HEK293 (cell line): Measurements from ENCODE around the gene MAPK12.

ENCODE experiments used
- CTCF ChIA-PET: fragments of 350-600 bp; formaldehyde crosslinking; extraction: SDS; loops from one replicate; lab custom pipeline; 2021; ENCODE audit warnings: antibody characterized with exemption; lab: Yijun Ruan, JAX
- POLR2A ChIA-PET: fragments of 300-600 bp; formaldehyde crosslinking; extraction: SDS; loops from one replicate; lab custom pipeline; 2020; ENCODE audit warnings: antibody characterized with exemption, inconsistent platforms; lab: Yijun Ruan, JAX
- H3K27ac ChIP-seq: fragments of 200-500 bp; sonication (Bioruptor generic); 2 replicates; pipeline ENCODE4 v1.5.1; 2014; ENCODE audit warnings: low read depth, low read length, control low read depth, inconsistent platforms; ENCODE audit errors: extremely low read depth
- H3K36me3 ChIP-seq, 2 experiments: fragments of 200-500 bp in 1 of 2; sonication (Bioruptor generic) in 1 of 2; 1 replicate in 1 of 2; 2 replicates in 1 of 2; pipeline ENCODE4 v1.5.1; 2014 to 2017; ENCODE audit warnings: inconsistent platforms in 2 of 2, low read length in 2 of 2; ENCODE audit not compliant: control insufficient read depth in 2 of 2, insufficient read depth in 1 of 2
- H3K4me1 ChIP-seq: fragments of 200-500 bp; sonication (Bioruptor generic); 2 replicates; pipeline ENCODE4 v1.5.1; 2014; ENCODE audit warnings: mild to moderate bottlenecking, low read length, inconsistent platforms; ENCODE audit not compliant: control insufficient read depth, insufficient read depth
- H3K4me3 ChIP-seq: 2 replicates; pipeline ENCODE4 v1.5.1; 2011; ENCODE audit warnings: low read depth, mild to moderate bottlenecking, control low read depth, low read length, moderate library complexity
- H3K9me3 ChIP-seq: fragments of 200-500 bp; sonication (Bioruptor generic); 2 replicates; pipeline ENCODE4 v1.5.1; 2014; ENCODE audit warnings: low read depth, low read length, inconsistent platforms; ENCODE audit not compliant: control insufficient read depth, insufficient read depth
- KLF16 ChIP-seq: fragments of 450-650 bp; formaldehyde crosslinking; IDR thresholded peaks from 2 replicates; pipeline ENCODE4 v1.5.1; 2017; ENCODE audit warnings: missing biosample characterization, missing genetic modification characterization
- MEIS1 ChIP-seq: sonication (generic); formaldehyde crosslinking; IDR thresholded peaks from 2 replicates; pipeline ENCODE4 v1.8.1; 2022; ENCODE audit warnings: missing genetic modification reagents, mild to moderate bottlenecking, borderline replicate concordance
- MYNN ChIP-seq: fragments of 450-650 bp; formaldehyde crosslinking; IDR thresholded peaks from 2 replicates; pipeline ENCODE4 v1.5.1; 2016; ENCODE audit warnings: missing biosample characterization, missing genetic modification characterization, borderline replicate concordance
- OVOL3 ChIP-seq: fragments of 450-650 bp; formaldehyde crosslinking; IDR thresholded peaks from 2 replicates; pipeline ENCODE4 v1.5.1; 2016; ENCODE audit warnings: missing biosample characterization, missing genetic modification characterization
- RBAK ChIP-seq: fragments of 450-650 bp; formaldehyde crosslinking; IDR thresholded peaks from 2 replicates; pipeline ENCODE4 v1.5.1; 2016; ENCODE audit warnings: missing biosample characterization, missing genetic modification characterization
- ZBTB1 ChIP-seq: fragments of 450-650 bp; formaldehyde crosslinking; IDR thresholded peaks from 2 replicates; pipeline ENCODE4 v1.5.1; 2016; ENCODE audit warnings: missing biosample characterization, missing genetic modification characterization
- ZBTB8A ChIP-seq: fragments of 450-650 bp; formaldehyde crosslinking; IDR thresholded peaks from 2 replicates; pipeline ENCODE4 v1.5.1; 2016; ENCODE audit warnings: missing biosample characterization, missing genetic modification characterization
- ZNF146 ChIP-seq: fragments of 450-650 bp; formaldehyde crosslinking; IDR thresholded peaks from 2 replicates; pipeline ENCODE4 v1.5.1; 2016; ENCODE audit warnings: missing biosample characterization, missing genetic modification characterization
- ZNF341 ChIP-seq: fragments of 450-650 bp; formaldehyde crosslinking; IDR thresholded peaks from 2 replicates; pipeline ENCODE4; 2016; ENCODE audit warnings: low read depth, missing biosample characterization, missing genetic modification characterization
- ZNF394 ChIP-seq: fragments of 450-650 bp; formaldehyde crosslinking; IDR thresholded peaks from 2 replicates; pipeline ENCODE4 v1.5.1; 2016; ENCODE audit warnings: missing biosample characterization, missing genetic modification characterization, mild to moderate bottlenecking, moderate library complexity, borderline replicate concordance
- ZNF76 ChIP-seq: fragments of 450-650 bp; formaldehyde crosslinking; IDR thresholded peaks from 2 replicates; pipeline ENCODE4; 2016; ENCODE audit warnings: low read depth, missing biosample characterization, missing genetic modification characterization, borderline replicate concordance
- ZNF777 ChIP-seq: fragments of 450-650 bp; formaldehyde crosslinking; IDR thresholded peaks from 2 replicates; pipeline ENCODE4 v1.5.1; 2017; ENCODE audit warnings: missing biosample characterization, missing genetic modification characterization, borderline replicate concordance
- TF ChIP-seq, protein P1 (sequence below): fragments of 450-650 bp; formaldehyde crosslinking; IDR thresholded peaks from 2 replicates; pipeline ENCODE4 v1.5.1; 2016; ENCODE audit warnings: missing biosample characterization, missing genetic modification characterization
- TF ChIP-seq, protein P2 (sequence below): fragments of 450-650 bp; formaldehyde crosslinking; IDR thresholded peaks from 2 replicates; pipeline ENCODE4 v1.5.0; 2017; ENCODE audit warnings: missing biosample characterization, missing genetic modification characterization, borderline replicate concordance
- TF ChIP-seq, protein P3 (sequence below): fragments of 450-650 bp; IDR thresholded peaks from 2 replicates; pipeline ENCODE4 v1.5.1; 2018; ENCODE audit warnings: missing biosample characterization, missing genetic modification characterization
- TF ChIP-seq, protein P4 (sequence below): fragments of 450-650 bp; formaldehyde crosslinking; IDR thresholded peaks from 2 replicates; pipeline ENCODE4 v1.5.1; 2016; ENCODE audit warnings: missing biosample characterization, missing genetic modification characterization
- TF ChIP-seq, protein P5 (sequence below): fragments of 450-650 bp; formaldehyde crosslinking; IDR thresholded peaks from 2 replicates; pipeline ENCODE4 v1.5.1; 2016; ENCODE audit warnings: missing biosample characterization, missing genetic modification characterization, borderline replicate concordance
- TF ChIP-seq, protein P6 (sequence below): fragments of 450-650 bp; formaldehyde crosslinking; IDR thresholded peaks from 2 replicates; pipeline ENCODE4 v1.5.1; 2016; ENCODE audit warnings: missing biosample characterization, missing genetic modification characterization

The MAPK12 gene

GRCh38 chr22:50292643-50293440 is 31.4 kb upstream of the MAPK12 start:
- Histone ChIP-seq H3K27ac (no peak overlapping the region), H3K9me3 (no peaks in the 10 kb centered on the region), H3K4me1 (no peaks in the 10 kb centered on the region), H3K4me3 (no peak overlapping the region), H3K36me3 (peaks cover 0 to 65% of the 10 kb centered on the region in 2 experiments; a peak in 2 of 3 replicates)
- ChIA-PET CTCF (interaction anchor here (0.6 to 2.6 kb wide), 5 partner anchors 17 to 50 kb away, joined by 3 to 14 read pairs (median 3); no protein-coding TSS in a partner anchor), POLR2A (interaction anchor here (0.6 to 3.3 kb wide), 6 partner anchors 9 to 330 kb away, joined by 3 to 37 read pairs (median 6); partner anchors contain the start of genes LMF2, NCAPH2 and PLXNB2)
- TF ChIP-seq, protein P1, sequence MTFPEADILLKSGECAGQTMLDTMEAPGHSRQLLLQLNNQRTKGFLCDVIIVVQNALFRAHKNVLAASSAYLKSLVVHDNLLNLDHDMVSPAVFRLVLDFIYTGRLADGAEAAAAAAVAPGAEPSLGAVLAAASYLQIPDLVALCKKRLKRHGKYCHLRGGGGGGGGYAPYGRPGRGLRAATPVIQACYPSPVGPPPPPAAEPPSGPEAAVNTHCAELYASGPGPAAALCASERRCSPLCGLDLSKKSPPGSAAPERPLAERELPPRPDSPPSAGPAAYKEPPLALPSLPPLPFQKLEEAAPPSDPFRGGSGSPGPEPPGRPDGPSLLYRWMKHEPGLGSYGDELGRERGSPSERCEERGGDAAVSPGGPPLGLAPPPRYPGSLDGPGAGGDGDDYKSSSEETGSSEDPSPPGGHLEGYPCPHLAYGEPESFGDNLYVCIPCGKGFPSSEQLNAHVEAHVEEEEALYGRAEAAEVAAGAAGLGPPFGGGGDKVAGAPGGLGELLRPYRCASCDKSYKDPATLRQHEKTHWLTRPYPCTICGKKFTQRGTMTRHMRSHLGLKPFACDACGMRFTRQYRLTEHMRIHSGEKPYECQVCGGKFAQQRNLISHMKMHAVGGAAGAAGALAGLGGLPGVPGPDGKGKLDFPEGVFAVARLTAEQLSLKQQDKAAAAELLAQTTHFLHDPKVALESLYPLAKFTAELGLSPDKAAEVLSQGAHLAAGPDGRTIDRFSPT (tag by site-specific recombination), result peak; percentile 10; the same call in 1 of the 2 replicates
- no peak for TF ChIP-seq ZBTB8A (tag by site-specific recombination)

DNA sequence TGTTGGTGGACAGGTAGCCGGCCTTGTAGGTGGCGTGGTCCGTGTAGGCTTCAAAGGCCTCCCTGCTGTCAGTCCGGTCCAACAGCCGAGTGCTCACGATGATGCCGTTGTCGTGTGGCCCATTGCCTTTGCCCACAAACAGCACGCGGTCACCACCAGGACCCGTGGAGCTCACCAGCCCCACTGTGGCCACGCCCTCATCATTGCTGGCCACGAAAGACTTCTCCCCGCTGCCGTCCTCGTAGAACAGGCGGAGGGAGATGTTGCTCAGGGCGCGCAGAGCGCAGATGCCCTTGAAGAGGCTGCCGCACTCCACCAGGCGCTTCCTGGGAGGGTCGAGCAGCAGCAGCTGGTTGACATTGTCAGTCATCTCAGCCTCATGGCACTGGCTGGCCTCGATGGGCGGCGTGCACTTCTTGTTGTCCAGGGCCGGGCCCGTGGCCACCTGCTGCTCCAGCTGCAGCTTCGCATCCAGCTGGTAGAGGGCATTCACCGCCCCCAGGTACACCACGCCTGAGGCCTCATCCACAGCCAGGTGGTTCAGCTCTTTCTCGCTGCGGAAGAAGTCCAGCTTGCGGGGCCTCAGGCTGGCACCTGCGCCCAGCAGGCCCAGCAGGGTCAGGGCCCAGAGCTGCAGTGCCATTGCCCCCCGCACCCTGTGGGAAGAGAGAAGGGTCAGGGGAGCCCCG is 28.6 kb upstream of the MAPK12 start:
- ChIA-PET POLR2A (interaction anchor here (1.3 kb wide), 1 partner anchor 17 kb away, joined by 5 read pairs; the partner anchor contains the start of gene PLXNB2), CTCF (interaction anchor here (1.0 kb wide), 1 partner anchor 13 kb away, joined by 4 read pairs; no protein-coding TSS in a partner anchor)
- Histone ChIP-seq H3K36me3 (peaks cover 0 to 84% of the 10 kb centered on the region in 2 experiments; a peak in 1 of 3 replicates), H3K4me1 (no peaks in the 10 kb centered on the region), H3K4me3 (no peak overlapping the region), H3K27ac (no peak overlapping the region), H3K9me3 (no peaks in the 10 kb centered on the region)
- no peak for TF ChIP-seq KLF16 (tag by site-specific recombination)
- TF ChIP-seq, protein P2, sequence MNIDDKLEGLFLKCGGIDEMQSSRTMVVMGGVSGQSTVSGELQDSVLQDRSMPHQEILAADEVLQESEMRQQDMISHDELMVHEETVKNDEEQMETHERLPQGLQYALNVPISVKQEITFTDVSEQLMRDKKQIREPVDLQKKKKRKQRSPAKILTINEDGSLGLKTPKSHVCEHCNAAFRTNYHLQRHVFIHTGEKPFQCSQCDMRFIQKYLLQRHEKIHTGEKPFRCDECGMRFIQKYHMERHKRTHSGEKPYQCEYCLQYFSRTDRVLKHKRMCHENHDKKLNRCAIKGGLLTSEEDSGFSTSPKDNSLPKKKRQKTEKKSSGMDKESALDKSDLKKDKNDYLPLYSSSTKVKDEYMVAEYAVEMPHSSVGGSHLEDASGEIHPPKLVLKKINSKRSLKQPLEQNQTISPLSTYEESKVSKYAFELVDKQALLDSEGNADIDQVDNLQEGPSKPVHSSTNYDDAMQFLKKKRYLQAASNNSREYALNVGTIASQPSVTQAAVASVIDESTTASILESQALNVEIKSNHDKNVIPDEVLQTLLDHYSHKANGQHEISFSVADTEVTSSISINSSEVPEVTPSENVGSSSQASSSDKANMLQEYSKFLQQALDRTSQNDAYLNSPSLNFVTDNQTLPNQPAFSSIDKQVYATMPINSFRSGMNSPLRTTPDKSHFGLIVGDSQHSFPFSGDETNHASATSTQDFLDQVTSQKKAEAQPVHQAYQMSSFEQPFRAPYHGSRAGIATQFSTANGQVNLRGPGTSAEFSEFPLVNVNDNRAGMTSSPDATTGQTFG (tag by site-specific recombination), result no peak
- TF ChIP-seq OVOL3, result no peak
- TF ChIP-seq, protein P3, sequence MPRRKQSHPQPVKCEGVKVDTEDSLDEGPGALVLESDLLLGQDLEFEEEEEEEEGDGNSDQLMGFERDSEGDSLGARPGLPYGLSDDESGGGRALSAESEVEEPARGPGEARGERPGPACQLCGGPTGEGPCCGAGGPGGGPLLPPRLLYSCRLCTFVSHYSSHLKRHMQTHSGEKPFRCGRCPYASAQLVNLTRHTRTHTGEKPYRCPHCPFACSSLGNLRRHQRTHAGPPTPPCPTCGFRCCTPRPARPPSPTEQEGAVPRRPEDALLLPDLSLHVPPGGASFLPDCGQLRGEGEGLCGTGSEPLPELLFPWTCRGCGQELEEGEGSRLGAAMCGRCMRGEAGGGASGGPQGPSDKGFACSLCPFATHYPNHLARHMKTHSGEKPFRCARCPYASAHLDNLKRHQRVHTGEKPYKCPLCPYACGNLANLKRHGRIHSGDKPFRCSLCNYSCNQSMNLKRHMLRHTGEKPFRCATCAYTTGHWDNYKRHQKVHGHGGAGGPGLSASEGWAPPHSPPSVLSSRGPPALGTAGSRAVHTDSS (tag by site-specific recombination), result no peak
- TF ChIP-seq ZNF341 (tag by site-specific recombination), result no peak
- TF ChIP-seq, protein P4, sequence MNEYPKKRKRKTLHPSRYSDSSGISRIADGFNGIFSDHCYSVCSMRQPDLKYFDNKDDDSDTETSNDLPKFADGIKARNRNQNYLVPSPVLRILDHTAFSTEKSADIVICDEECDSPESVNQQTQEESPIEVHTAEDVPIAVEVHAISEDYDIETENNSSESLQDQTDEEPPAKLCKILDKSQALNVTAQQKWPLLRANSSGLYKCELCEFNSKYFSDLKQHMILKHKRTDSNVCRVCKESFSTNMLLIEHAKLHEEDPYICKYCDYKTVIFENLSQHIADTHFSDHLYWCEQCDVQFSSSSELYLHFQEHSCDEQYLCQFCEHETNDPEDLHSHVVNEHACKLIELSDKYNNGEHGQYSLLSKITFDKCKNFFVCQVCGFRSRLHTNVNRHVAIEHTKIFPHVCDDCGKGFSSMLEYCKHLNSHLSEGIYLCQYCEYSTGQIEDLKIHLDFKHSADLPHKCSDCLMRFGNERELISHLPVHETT (tag by site-specific recombination), result no peak
- TF ChIP-seq ZNF146 (tag by site-specific recombination), result no peak
- TF ChIP-seq, protein P5, sequence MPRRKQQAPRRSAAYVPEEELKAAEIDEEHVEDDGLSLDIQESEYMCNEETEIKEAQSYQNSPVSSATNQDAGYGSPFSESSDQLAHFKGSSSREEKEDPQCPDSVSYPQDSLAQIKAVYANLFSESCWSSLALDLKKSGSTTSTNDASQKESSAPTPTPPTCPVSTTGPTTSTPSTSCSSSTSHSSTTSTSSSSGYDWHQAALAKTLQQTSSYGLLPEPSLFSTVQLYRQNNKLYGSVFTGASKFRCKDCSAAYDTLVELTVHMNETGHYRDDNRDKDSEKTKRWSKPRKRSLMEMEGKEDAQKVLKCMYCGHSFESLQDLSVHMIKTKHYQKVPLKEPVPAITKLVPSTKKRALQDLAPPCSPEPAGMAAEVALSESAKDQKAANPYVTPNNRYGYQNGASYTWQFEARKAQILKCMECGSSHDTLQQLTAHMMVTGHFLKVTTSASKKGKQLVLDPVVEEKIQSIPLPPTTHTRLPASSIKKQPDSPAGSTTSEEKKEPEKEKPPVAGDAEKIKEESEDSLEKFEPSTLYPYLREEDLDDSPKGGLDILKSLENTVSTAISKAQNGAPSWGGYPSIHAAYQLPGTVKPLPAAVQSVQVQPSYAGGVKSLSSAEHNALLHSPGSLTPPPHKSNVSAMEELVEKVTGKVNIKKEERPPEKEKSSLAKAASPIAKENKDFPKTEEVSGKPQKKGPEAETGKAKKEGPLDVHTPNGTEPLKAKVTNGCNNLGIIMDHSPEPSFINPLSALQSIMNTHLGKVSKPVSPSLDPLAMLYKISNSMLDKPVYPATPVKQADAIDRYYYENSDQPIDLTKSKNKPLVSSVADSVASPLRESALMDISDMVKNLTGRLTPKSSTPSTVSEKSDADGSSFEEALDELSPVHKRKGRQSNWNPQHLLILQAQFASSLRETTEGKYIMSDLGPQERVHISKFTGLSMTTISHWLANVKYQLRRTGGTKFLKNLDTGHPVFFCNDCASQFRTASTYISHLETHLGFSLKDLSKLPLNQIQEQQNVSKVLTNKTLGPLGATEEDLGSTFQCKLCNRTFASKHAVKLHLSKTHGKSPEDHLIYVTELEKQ (tag by site-specific recombination), result no peak
- TF ChIP-seq, protein P6, sequence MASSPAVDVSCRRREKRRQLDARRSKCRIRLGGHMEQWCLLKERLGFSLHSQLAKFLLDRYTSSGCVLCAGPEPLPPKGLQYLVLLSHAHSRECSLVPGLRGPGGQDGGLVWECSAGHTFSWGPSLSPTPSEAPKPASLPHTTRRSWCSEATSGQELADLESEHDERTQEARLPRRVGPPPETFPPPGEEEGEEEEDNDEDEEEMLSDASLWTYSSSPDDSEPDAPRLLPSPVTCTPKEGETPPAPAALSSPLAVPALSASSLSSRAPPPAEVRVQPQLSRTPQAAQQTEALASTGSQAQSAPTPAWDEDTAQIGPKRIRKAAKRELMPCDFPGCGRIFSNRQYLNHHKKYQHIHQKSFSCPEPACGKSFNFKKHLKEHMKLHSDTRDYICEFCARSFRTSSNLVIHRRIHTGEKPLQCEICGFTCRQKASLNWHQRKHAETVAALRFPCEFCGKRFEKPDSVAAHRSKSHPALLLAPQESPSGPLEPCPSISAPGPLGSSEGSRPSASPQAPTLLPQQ (tag by site-specific recombination), result no peak
- no peak for TF ChIP-seq RBAK (tag by site-specific recombination)
- no peak for TF ChIP-seq ZBTB1 (tag by site-specific recombination)
- no peak for TF ChIP-seq ZNF76 (tag by site-specific recombination)
- TF ChIP-seq MEIS1 (CRISPR knock-in tag), result no peak
- no peak for TF ChIP-seq MYNN (tag by site-specific recombination)
- no peak for TF ChIP-seq ZNF777 (tag by site-specific recombination)
- no peak for TF ChIP-seq ZNF394 (tag by site-specific recombination)
